ENCODE results near the gene ERC2.

The ERC2 gene

GRCh38 chr3:55827786-55828185 is 640.5 kb downstream of the ERC2 start:
- H2AFZ ChIP-seq (ENCODE audit: low read length), result no peak overlapping the region
- no peak overlapping the region for H3K4me3 ChIP-seq (ENCODE audit: low read length, poor library complexity, severe bottlenecking)

GRCh38 chr3:55826731-55827496 is 641.4 kb downstream of the ERC2 start:
- no peak overlapping the region for H2AFZ ChIP-seq (ENCODE audit: low read length)

More at GRCh38 chr3:55827786-55828185, 640.5 kb downstream of the ERC2 start:
- no peaks in the 10 kb centered on the region for H3K9me3 ChIP-seq (ENCODE audit: insufficient read depth, low read depth, low read length)
- H3K79me2 ChIP-seq (ENCODE audit: insufficient read depth, low read length), result no peaks in the 10 kb centered on the region
- no peaks in the 10 kb centered on the region for H3F3A ChIP-seq (ENCODE audit: low read depth)
- H3K4me1 ChIP-seq (ENCODE audit: insufficient read depth, low read length, poor library complexity, severe bottlenecking), result no peaks in the 10 kb centered on the region
- no peaks in the 10 kb centered on the region for H4K20me1 ChIP-seq (ENCODE audit: insufficient read depth, low read length, poor library complexity, severe bottlenecking)
- no peaks in the 10 kb centered on the region for H3K27me3 ChIP-seq (ENCODE audit: insufficient read depth, low read length, poor library complexity, severe bottlenecking)
- no peak overlapping the region for H3K4me2 ChIP-seq (ENCODE audit: low read depth, low read length, poor library complexity, severe bottlenecking)
- H3K9me2 ChIP-seq (replicated peaks; ENCODE audit: low read depth, low read length), result no peaks in the 10 kb centered on the region
- no peak overlapping the region for H3K9ac ChIP-seq (ENCODE audit: low read depth, low read length, poor library complexity, severe bottlenecking)
- TF ChIP-seq EZH2phosphoT487 (IDR thresholded peaks at IDR 0.05; ENCODE audit: borderline replicate concordance) (no peak), CTCF (conservative IDR thresholded peaks at IDR 0.05; ENCODE audit: low read length) (no peak)
- no peaks in the 10 kb centered on the region for H3K36me3 ChIP-seq (ENCODE audit: insufficient read depth, low read length)

GRCh38 chr3:55826097-55826496 is 642.2 kb downstream of the ERC2 start:
- H2AFZ ChIP-seq (ENCODE audit: low read length), result no peak overlapping the region
- H3K4me3 ChIP-seq (ENCODE audit: low read length, poor library complexity, severe bottlenecking), result no peak overlapping the region
- H3F3A ChIP-seq (ENCODE audit: low read depth), result no peaks in the 10 kb centered on the region
- no peaks in the 10 kb centered on the region for H3K4me1 ChIP-seq (ENCODE audit: insufficient read depth, low read length, poor library complexity, severe bottlenecking)
- H3K9me2 ChIP-seq (replicated peaks; ENCODE audit: low read depth, low read length), result no peaks in the 10 kb centered on the region
- no peaks in the 10 kb centered on the region for H3K9me3 ChIP-seq (ENCODE audit: insufficient read depth, low read depth, low read length)
- no peak for TF ChIP-seq CTCF (conservative IDR thresholded peaks at IDR 0.05; ENCODE audit: low read length)
- TF ChIP-seq EZH2phosphoT487 (IDR thresholded peaks at IDR 0.05; ENCODE audit: borderline replicate concordance), result no peak
- H4K20me1 ChIP-seq (ENCODE audit: insufficient read depth, low read length, poor library complexity, severe bottlenecking), result no peaks in the 10 kb centered on the region
- H3K27me3 ChIP-seq (ENCODE audit: insufficient read depth, low read length, poor library complexity, severe bottlenecking), result no peaks in the 10 kb centered on the region
- no peak overlapping the region for H3K4me2 ChIP-seq (ENCODE audit: low read depth, low read length, poor library complexity, severe bottlenecking)
- no peak overlapping the region for H3K9ac ChIP-seq (ENCODE audit: low read depth, low read length, poor library complexity, severe bottlenecking)
- no peaks in the 10 kb centered on the region for H3K36me3 ChIP-seq (ENCODE audit: insufficient read depth, low read length)
- no peaks in the 10 kb centered on the region for H3K79me2 ChIP-seq (ENCODE audit: insufficient read depth, low read length)

More at GRCh38 chr3:55826731-55827496, 641.4 kb downstream of the ERC2 start:
- Histone ChIP-seq H3K9me3 (ENCODE audit: insufficient read depth, low read depth, low read length) (no peaks in the 10 kb centered on the region), H4K20me1 (ENCODE audit: insufficient read depth, low read length, poor library complexity, severe bottlenecking) (no peaks in the 10 kb centered on the region), H3K9me2 (replicated peaks; ENCODE audit: low read depth, low read length) (no peaks in the 10 kb centered on the region), H3F3A (ENCODE audit: low read depth) (no peaks in the 10 kb centered on the region), H3K79me2 (ENCODE audit: insufficient read depth, low read length) (no peaks in the 10 kb centered on the region), H3K9ac (ENCODE audit: low read depth, low read length, poor library complexity, severe bottlenecking) (no peak overlapping the region), H3K4me1 (ENCODE audit: insufficient read depth, low read length, poor library complexity, severe bottlenecking) (no peaks in the 10 kb centered on the region), H3K4me3 (ENCODE audit: low read length, poor library complexity, severe bottlenecking) (no peak overlapping the region), H3K36me3 (ENCODE audit: insufficient read depth, low read length) (no peaks in the 10 kb centered on the region), H3K27me3 (ENCODE audit: insufficient read depth, low read length, poor library complexity, severe bottlenecking) (no peaks in the 10 kb centered on the region), H3K4me2 (ENCODE audit: low read depth, low read length, poor library complexity, severe bottlenecking) (no peak overlapping the region)
- TF ChIP-seq CTCF (conservative IDR thresholded peaks at IDR 0.05; ENCODE audit: low read length) (no peak), EZH2phosphoT487 (IDR thresholded peaks at IDR 0.05; ENCODE audit: borderline replicate concordance) (no peak)
